Right lobe of liver (tissue), 4 donors: Measurements from ENCODE around the gene ARHGAP42.

ENCODE experiments used
- CTCF ChIP-seq, 4 donors: fragments of 200-600 bp in 3 of 4; fragments of 450-650 bp in 1 of 4; IDR thresholded peaks; one replicate each; pipeline versions ENCODE4 v1.5.1 to v1.8.0; 2016 to 2022; ENCODE audit warnings: antibody characterized with exemption in 4 of 4, mild to moderate bottlenecking in 2 of 4
- POLR2A ChIP-seq: fragments of 450-650 bp; IDR thresholded peaks from one replicate; pipeline ENCODE4 v1.6.1; 2017; ENCODE audit warnings: antibody characterized with exemption, mild to moderate bottlenecking
- donor health status: DM: no; HTN: no; CAD: no.
- donor health status: DM: no; HTN: no; CAD: no.
- donor health status: DM: no; HTN: yes; CAD: no.

- TF ChIP-seq CTCF (IDR thresholded peaks at IDR 0.05) (no peak), POLR2A (no peak)
These were observed 144.9 kb downstream of the ARHGAP42 start for GRCh38 chr11:100831929-100832494.
